HEK293 (cell line): ENCODE measurements around the gene PSMA2.

ENCODE experiments used
- CTCF ChIA-PET: fragments of 350-600 bp; formaldehyde crosslinking; extraction: SDS; loops from one replicate; lab custom pipeline; 2021; ENCODE audit warnings: antibody characterized with exemption; lab: Yijun Ruan, JAX
- POLR2A ChIA-PET: fragments of 300-600 bp; formaldehyde crosslinking; extraction: SDS; loops from one replicate; lab custom pipeline; 2020; ENCODE audit warnings: antibody characterized with exemption, inconsistent platforms; lab: Yijun Ruan, JAX
- H3K27ac ChIP-seq: fragments of 200-500 bp; sonication (Bioruptor generic); 2 replicates; pipeline ENCODE4 v1.5.1; 2014; ENCODE audit warnings: low read depth, low read length, control low read depth, inconsistent platforms; ENCODE audit errors: extremely low read depth
- H3K36me3 ChIP-seq, 2 experiments: fragments of 200-500 bp in 1 of 2; sonication (Bioruptor generic) in 1 of 2; 1 replicate in 1 of 2; 2 replicates in 1 of 2; pipeline ENCODE4 v1.5.1; 2014 to 2017; ENCODE audit warnings: inconsistent platforms in 2 of 2, low read length in 2 of 2; ENCODE audit not compliant: control insufficient read depth in 2 of 2, insufficient read depth in 1 of 2
- H3K4me1 ChIP-seq: fragments of 200-500 bp; sonication (Bioruptor generic); 2 replicates; pipeline ENCODE4 v1.5.1; 2014; ENCODE audit warnings: mild to moderate bottlenecking, low read length, inconsistent platforms; ENCODE audit not compliant: control insufficient read depth, insufficient read depth
- H3K4me3 ChIP-seq: 2 replicates; pipeline ENCODE4 v1.5.1; 2011; ENCODE audit warnings: low read depth, mild to moderate bottlenecking, control low read depth, low read length, moderate library complexity
- H3K9me3 ChIP-seq: fragments of 200-500 bp; sonication (Bioruptor generic); 2 replicates; pipeline ENCODE4 v1.5.1; 2014; ENCODE audit warnings: low read depth, low read length, inconsistent platforms; ENCODE audit not compliant: control insufficient read depth, insufficient read depth
- AEBP2 ChIP-seq: fragments of 450-650 bp; formaldehyde crosslinking; IDR thresholded peaks from 2 replicates; pipeline ENCODE4 v1.5.1; 2016; ENCODE audit warnings: missing biosample characterization, missing genetic modification characterization, borderline replicate concordance
- KLF8 ChIP-seq: fragments of 450-650 bp; formaldehyde crosslinking; IDR thresholded peaks from 2 replicates; pipeline ENCODE4 v1.5.1; 2016; ENCODE audit warnings: missing biosample characterization, missing genetic modification characterization
- MEIS1 ChIP-seq: sonication (generic); formaldehyde crosslinking; IDR thresholded peaks from 2 replicates; pipeline ENCODE4 v1.8.1; 2022; ENCODE audit warnings: missing genetic modification reagents, mild to moderate bottlenecking, borderline replicate concordance
- MYNN ChIP-seq: fragments of 450-650 bp; formaldehyde crosslinking; IDR thresholded peaks from 2 replicates; pipeline ENCODE4 v1.5.1; 2016; ENCODE audit warnings: missing biosample characterization, missing genetic modification characterization, borderline replicate concordance
- RBAK ChIP-seq: fragments of 450-650 bp; formaldehyde crosslinking; IDR thresholded peaks from 2 replicates; pipeline ENCODE4 v1.5.1; 2016; ENCODE audit warnings: missing biosample characterization, missing genetic modification characterization
- SP3 ChIP-seq: fragments of 450-650 bp; formaldehyde crosslinking; IDR thresholded peaks from 2 replicates; pipeline ENCODE4 v1.5.1; 2016; ENCODE audit warnings: missing biosample characterization, missing genetic modification characterization
- SP7 ChIP-seq: fragments of 450-650 bp; formaldehyde crosslinking; IDR thresholded peaks from 2 replicates; pipeline ENCODE4 v1.5.1; 2016; ENCODE audit warnings: missing biosample characterization, missing genetic modification characterization
- YY2 ChIP-seq: fragments of 450-650 bp; formaldehyde crosslinking; IDR thresholded peaks from 2 replicates; pipeline ENCODE4 v1.5.1; 2016; ENCODE audit warnings: missing biosample characterization, missing genetic modification characterization
- ZBTB8A ChIP-seq: fragments of 450-650 bp; formaldehyde crosslinking; IDR thresholded peaks from 2 replicates; pipeline ENCODE4 v1.5.1; 2016; ENCODE audit warnings: missing biosample characterization, missing genetic modification characterization
- ZFP37 ChIP-seq: fragments of 450-650 bp; formaldehyde crosslinking; IDR thresholded peaks from 2 replicates; pipeline ENCODE4 v1.5.1; 2016; ENCODE audit warnings: missing biosample characterization, missing genetic modification characterization
- ZNF121 ChIP-seq: fragments of 450-650 bp; formaldehyde crosslinking; IDR thresholded peaks from 2 replicates; pipeline ENCODE4 v1.5.1; 2016; ENCODE audit warnings: missing biosample characterization, missing genetic modification characterization
- ZNF133 ChIP-seq: fragments of 450-650 bp; formaldehyde crosslinking; IDR thresholded peaks from 2 replicates; pipeline ENCODE4 v1.5.1; 2016; ENCODE audit warnings: missing biosample characterization, missing genetic modification characterization
- ZNF157 ChIP-seq: fragments of 450-650 bp; formaldehyde crosslinking; IDR thresholded peaks from 2 replicates; pipeline ENCODE4 v1.5.1; 2016; ENCODE audit warnings: missing biosample characterization, missing genetic modification characterization
- ZNF18 ChIP-seq: fragments of 450-650 bp; formaldehyde crosslinking; IDR thresholded peaks from 2 replicates; pipeline ENCODE4 v1.5.1; 2016; ENCODE audit warnings: missing biosample characterization, missing genetic modification characterization
- ZNF202 ChIP-seq: fragments of 450-650 bp; formaldehyde crosslinking; IDR thresholded peaks from 2 replicates; pipeline ENCODE4 v1.5.1; 2016; ENCODE audit warnings: missing biosample characterization, missing genetic modification characterization, borderline replicate concordance
- ZNF211 ChIP-seq: fragments of 450-650 bp; formaldehyde crosslinking; IDR thresholded peaks from 2 replicates; pipeline ENCODE4 v1.5.1; 2016; ENCODE audit warnings: low read depth, missing biosample characterization, missing genetic modification characterization
- ZNF280D ChIP-seq: fragments of 450-650 bp; formaldehyde crosslinking; IDR thresholded peaks from 2 replicates; pipeline ENCODE4 v1.5.1; 2016; ENCODE audit warnings: missing biosample characterization, missing genetic modification characterization
- ZNF324 ChIP-seq: fragments of 450-650 bp; formaldehyde crosslinking; IDR thresholded peaks from 2 replicates; pipeline ENCODE4 v1.5.1; 2016; ENCODE audit warnings: missing biosample characterization, missing genetic modification characterization
- ZNF350 ChIP-seq: fragments of 450-650 bp; formaldehyde crosslinking; IDR thresholded peaks from 2 replicates; pipeline ENCODE4 v1.5.0; 2017; ENCODE audit warnings: missing biosample characterization, mild to moderate bottlenecking, missing genetic modification characterization
- ZNF404 ChIP-seq: fragments of 450-650 bp; formaldehyde crosslinking; IDR thresholded peaks from 2 replicates; pipeline ENCODE4 v1.5.1; 2017; ENCODE audit warnings: missing biosample characterization, missing genetic modification characterization
- ZNF423 ChIP-seq: fragments of 450-650 bp; formaldehyde crosslinking; IDR thresholded peaks from 2 replicates; pipeline ENCODE4 v1.5.1; 2016; ENCODE audit warnings: missing biosample characterization, missing genetic modification characterization
- ZNF544 ChIP-seq: fragments of 450-650 bp; formaldehyde crosslinking; IDR thresholded peaks from 2 replicates; pipeline ENCODE4 v1.5.0; 2017; ENCODE audit warnings: missing biosample characterization, missing genetic modification characterization
- ZNF610 ChIP-seq: fragments of 450-650 bp; formaldehyde crosslinking; IDR thresholded peaks from 2 replicates; pipeline ENCODE4 v1.5.1; 2016; ENCODE audit warnings: missing biosample characterization, missing genetic modification characterization, borderline replicate concordance
- ZNF658 ChIP-seq: fragments of 450-650 bp; formaldehyde crosslinking; IDR thresholded peaks from 2 replicates; pipeline ENCODE4; 2016; ENCODE audit warnings: missing biosample characterization, missing genetic modification characterization
- ZNF768 ChIP-seq: fragments of 450-650 bp; formaldehyde crosslinking; IDR thresholded peaks from 2 replicates; pipeline ENCODE4 v1.5.1; 2018; ENCODE audit warnings: missing biosample characterization, mild to moderate bottlenecking, missing genetic modification characterization
- ZSCAN16 ChIP-seq: fragments of 450-650 bp; formaldehyde crosslinking; IDR thresholded peaks from 2 replicates; pipeline ENCODE4 v1.5.1; 2016; ENCODE audit warnings: missing biosample characterization, missing genetic modification characterization
- ZSCAN30 ChIP-seq: fragments of 450-650 bp; IDR thresholded peaks from 2 replicates; pipeline ENCODE4 v1.5.1; 2018; ENCODE audit warnings: missing biosample characterization, mild to moderate bottlenecking, missing genetic modification characterization, moderate library complexity
- TF ChIP-seq, protein P1 (sequence below): fragments of 450-650 bp; formaldehyde crosslinking; IDR thresholded peaks from 2 replicates; pipeline ENCODE4 v1.5.1; 2016; ENCODE audit warnings: missing biosample characterization, missing genetic modification characterization
- TF ChIP-seq, protein P2 (sequence below): fragments of 450-650 bp; formaldehyde crosslinking; IDR thresholded peaks from 2 replicates; pipeline ENCODE4 v1.5.0; 2017; ENCODE audit warnings: missing biosample characterization, missing genetic modification characterization, borderline replicate concordance

PSMA2 gene

DNA sequence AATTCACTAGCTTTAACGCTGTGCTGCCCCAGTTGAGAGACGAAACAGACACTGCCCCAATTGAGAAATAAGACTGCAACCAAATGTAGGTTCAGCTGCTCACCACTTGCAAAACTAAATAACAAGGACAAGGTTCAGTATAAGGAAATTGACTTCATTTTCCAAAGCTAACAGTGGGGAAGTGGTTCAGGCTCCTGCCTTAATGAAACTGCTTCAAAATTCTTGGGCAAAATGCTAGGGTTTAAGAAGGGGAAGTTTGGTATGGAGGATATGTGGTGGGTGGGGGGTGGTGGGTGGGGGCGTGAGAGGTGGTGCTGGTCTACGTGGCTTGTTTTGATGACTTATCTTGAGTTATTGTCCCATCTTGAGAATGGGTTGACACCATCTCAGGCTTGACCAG is 22.0 kb upstream of the PSMA2 start (continued):
- TF ChIP-seq ZNF768 (tag by site-specific recombination) (no peak), ZSCAN30 (tag by site-specific recombination) (no peak), ZNF350 (no peak), ZNF133 (tag by site-specific recombination) (no peak), YY2 (tag by site-specific recombination) (no peak), ZFP37 (tag by site-specific recombination) (no peak)

DNA sequence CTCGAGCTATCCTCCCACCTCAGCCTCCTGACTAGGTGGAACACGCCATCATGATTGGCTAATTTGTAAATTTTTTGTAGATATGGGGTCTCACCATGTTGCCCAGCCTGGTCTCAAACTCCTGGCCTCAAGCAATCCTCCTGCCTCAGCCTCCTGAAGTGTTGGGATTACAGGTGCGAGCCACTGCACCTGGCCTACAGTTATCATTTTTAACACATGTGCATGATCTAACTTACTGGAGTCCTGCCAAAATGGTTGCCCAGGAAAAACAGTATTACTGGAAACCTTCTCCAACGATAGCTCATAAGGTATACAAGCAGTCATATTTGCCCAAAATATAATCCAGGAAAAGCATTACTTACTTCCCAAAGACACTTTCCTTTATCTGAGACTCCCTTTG is 20.4 kb upstream of the PSMA2 start:
- H3K4me3 ChIP-seq: no peak overlapping the region
- CTCF ChIA-PET: no interaction called here

GRCh38 chr7:42950417-42950816 is 18.4 kb upstream of the PSMA2 start:
- ChIA-PET CTCF (interaction anchor here (1.4 kb wide), 1 partner anchor 9 kb away, joined by 5 read pairs; no protein-coding TSS in a partner anchor), POLR2A (no interaction called here)
- H3K36me3 ChIP-seq: no peaks in the 10 kb centered on the region
- no peaks in the 10 kb centered on the region for H3K9me3 ChIP-seq
- H3K27ac ChIP-seq: no peak overlapping the region
- no peak overlapping the region for H3K4me3 ChIP-seq
- H3K4me1 ChIP-seq: no peaks in the 10 kb centered on the region
- TF ChIP-seq ZNF211 (no peak), ZNF18 (tag by site-specific recombination) (no peak), ZNF404 (tag by site-specific recombination) (no peak), ZSCAN30 (tag by site-specific recombination) (no peak), ZNF423 (tag by site-specific recombination) (no peak), SP7 (no peak), ZNF280D (no peak), KLF8 (tag by site-specific recombination) (no peak), RBAK (tag by site-specific recombination) (no peak), MEIS1 (no peak), ZNF544 (tag by site-specific recombination) (no peak), ZNF121 (tag by site-specific recombination) (no peak), ZNF324 (no peak), ZNF202 (no peak)
- TF ChIP-seq, protein P1, sequence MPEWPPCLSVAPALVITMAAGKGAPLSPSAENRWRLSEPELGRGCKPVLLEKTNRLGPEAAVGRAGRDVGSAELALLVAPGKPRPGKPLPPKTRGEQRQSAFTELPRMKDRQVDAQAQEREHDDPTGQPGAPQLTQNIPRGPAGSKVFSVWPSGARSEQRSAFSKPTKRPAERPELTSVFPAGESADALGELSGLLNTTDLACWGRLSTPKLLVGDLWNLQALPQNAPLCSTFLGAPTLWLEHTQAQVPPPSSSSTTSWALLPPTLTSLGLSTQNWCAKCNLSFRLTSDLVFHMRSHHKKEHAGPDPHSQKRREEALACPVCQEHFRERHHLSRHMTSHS (tag by site-specific recombination): no peak
- TF ChIP-seq, protein P2, sequence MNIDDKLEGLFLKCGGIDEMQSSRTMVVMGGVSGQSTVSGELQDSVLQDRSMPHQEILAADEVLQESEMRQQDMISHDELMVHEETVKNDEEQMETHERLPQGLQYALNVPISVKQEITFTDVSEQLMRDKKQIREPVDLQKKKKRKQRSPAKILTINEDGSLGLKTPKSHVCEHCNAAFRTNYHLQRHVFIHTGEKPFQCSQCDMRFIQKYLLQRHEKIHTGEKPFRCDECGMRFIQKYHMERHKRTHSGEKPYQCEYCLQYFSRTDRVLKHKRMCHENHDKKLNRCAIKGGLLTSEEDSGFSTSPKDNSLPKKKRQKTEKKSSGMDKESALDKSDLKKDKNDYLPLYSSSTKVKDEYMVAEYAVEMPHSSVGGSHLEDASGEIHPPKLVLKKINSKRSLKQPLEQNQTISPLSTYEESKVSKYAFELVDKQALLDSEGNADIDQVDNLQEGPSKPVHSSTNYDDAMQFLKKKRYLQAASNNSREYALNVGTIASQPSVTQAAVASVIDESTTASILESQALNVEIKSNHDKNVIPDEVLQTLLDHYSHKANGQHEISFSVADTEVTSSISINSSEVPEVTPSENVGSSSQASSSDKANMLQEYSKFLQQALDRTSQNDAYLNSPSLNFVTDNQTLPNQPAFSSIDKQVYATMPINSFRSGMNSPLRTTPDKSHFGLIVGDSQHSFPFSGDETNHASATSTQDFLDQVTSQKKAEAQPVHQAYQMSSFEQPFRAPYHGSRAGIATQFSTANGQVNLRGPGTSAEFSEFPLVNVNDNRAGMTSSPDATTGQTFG: no peak

More for the DNA sequence above, 20.4 kb upstream of the PSMA2 start:
- no peaks in the 10 kb centered on the region for H3K36me3 ChIP-seq
- POLR2A ChIA-PET: no interaction called here
- H3K9me3 ChIP-seq: no peaks in the 10 kb centered on the region
- no peak overlapping the region for H3K27ac ChIP-seq
- no peak for TF ChIP-seq AEBP2 (tag by site-specific recombination)
- TF ChIP-seq YY2 (tag by site-specific recombination): no peak
- no peak for TF ChIP-seq ZNF157 (tag by site-specific recombination)
- no peak for TF ChIP-seq ZBTB8A (tag by site-specific recombination)
- no peak for TF ChIP-seq ZNF658 (tag by site-specific recombination)
- no peak for TF ChIP-seq MYNN (tag by site-specific recombination)
- TF ChIP-seq SP3 (tag by site-specific recombination): no peak
- TF ChIP-seq ZNF610 (tag by site-specific recombination): no peak
- no peak for TF ChIP-seq ZSCAN16 (tag by site-specific recombination)
- TF ChIP-seq, all 188 proteins: peak for 0
- H3K4me1 ChIP-seq: no peaks in the 10 kb centered on the region
